NCI-H82 (cell line): Measurements from ENCODE around the gene SHB.

ENCODE experiments used
- DNase-seq: peaks from one replicate; lab custom pipeline; 2025; lab: John Stamatoyannopoulos, UW

SHB gene

GRCh38 chr9:38068701-38069628 is at the start of gene SHB:
TSS of gene SHB (minus strand) at chr9:38069227. CDS start at chr9:38068645, 582 bp downstream.
- peak; percentile 87 for DNase-seq

- DNase-seq: peak; percentile 90
Measured at GRCh38 chr9:38117651-38118050, 48.6 kb upstream of the SHB start.

GRCh38 chr9:38114905-38115304 is 45.9 kb upstream of the SHB start:
- DNase-seq: no peak

- DNase-seq: no peak
Measured at GRCh38 chr9:38112456-38112855, 43.4 kb upstream of the SHB start.

- DNase-seq: no peak
Measured at GRCh38 chr9:38112049-38112448, 43.0 kb upstream of the SHB start.

- no peak for DNase-seq
Measured at GRCh38 chr9:38110476-38110875, 41.4 kb upstream of the SHB start.

GRCh38 chr9:38109601-38110000 is 40.6 kb upstream of the SHB start:
- no peak for DNase-seq

GRCh38 chr9:38108326-38108725 is 39.3 kb upstream of the SHB start:
- peak; percentile 43 for DNase-seq

- DNase-seq: peak; percentile 46
Measured at GRCh38 chr9:38107811-38108304, 38.8 kb upstream of the SHB start.

- DNase-seq: no peak
Measured at GRCh38 chr9:38107405-38107804, 38.4 kb upstream of the SHB start.

- DNase-seq: peak; percentile 10
Measured at GRCh38 chr9:38106488-38106887, 37.5 kb upstream of the SHB start.

GRCh38 chr9:38103340-38103739 is 34.3 kb upstream of the SHB start:
- no peak for DNase-seq

GRCh38 chr9:38101423-38101822 is 32.4 kb upstream of the SHB start:
- no peak for DNase-seq

GRCh38 chr9:38096238-38096805 is 27.3 kb upstream of the SHB start:
- DNase-seq: no peak

GRCh38 chr9:38094165-38094564 is 25.1 kb upstream of the SHB start:
- DNase-seq: no peak

GRCh38 chr9:38092656-38093055 is 23.6 kb upstream of the SHB start:
- DNase-seq: no peak

GRCh38 chr9:38092200-38092524 is 23.1 kb upstream of the SHB start:
- DNase-seq: no peak

GRCh38 chr9:38091310-38092199 is 22.5 kb upstream of the SHB start:
- DNase-seq: peak; percentile 53

- no peak for DNase-seq
Measured at GRCh38 chr9:38090170-38090569, 21.1 kb upstream of the SHB start.

- no peak for DNase-seq
Measured at GRCh38 chr9:38089387-38090165, 20.5 kb upstream of the SHB start.
